NCI-H524 (cell line): Measurements from ENCODE around the gene DTX2.
"Not testable (repeated sequence)": the region's sequence is repeated elsewhere in the genome, so short reads cannot be mapped to it uniquely, and the experiment has no call there.

Source experiments
- DNase-seq, 2 experiments: peaks; one replicate each; lab custom pipeline; 2025; lab: John Stamatoyannopoulos, UW

DTX2 gene

DNA sequence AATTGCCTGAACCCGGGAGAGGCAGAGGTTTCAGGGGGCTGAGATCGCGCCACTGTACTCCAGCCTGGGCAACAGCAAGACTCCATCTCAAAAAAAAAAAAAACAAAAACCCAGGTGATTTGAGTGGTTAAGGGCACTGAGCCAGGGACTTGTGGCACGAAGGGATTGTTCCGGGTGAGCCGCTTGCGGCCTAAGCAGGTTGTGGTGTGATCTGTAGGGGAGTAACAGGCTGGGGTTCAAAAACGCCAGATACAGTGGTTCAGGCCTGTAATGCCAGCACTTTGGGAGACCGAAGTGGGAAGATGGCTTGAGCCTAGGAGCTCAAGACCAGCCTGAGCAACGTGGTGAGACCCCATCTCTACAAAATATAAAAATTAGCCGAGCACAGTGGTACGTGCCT lies 17.7 kb upstream of the DTX2 start:
- DNase-seq: not testable (repeated sequence)

DNA sequence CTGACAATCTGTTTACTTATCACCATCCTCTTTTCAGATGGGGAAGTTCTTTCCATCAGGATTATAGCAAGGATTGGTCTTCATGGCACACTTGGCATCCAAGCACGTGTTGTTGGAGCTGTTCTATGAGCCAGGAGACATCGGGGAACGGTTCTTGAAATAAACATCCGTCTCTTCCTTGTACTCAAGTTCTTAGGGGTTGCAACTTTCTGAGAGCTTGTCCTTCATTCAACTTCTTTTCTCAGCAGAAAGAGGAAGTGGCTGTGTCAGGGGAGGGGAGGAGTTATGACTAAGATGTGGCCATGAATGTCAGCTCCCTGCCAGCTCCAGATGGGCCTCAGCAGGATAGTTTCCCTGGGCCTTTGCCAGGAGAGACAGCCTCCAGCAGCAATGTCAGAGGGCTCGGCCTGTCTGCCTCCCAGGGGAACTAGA lies 15.9 kb upstream of the DTX2 start:
- DNase-seq: peak in 1 of 2 experiments; percentile 27

DNA sequence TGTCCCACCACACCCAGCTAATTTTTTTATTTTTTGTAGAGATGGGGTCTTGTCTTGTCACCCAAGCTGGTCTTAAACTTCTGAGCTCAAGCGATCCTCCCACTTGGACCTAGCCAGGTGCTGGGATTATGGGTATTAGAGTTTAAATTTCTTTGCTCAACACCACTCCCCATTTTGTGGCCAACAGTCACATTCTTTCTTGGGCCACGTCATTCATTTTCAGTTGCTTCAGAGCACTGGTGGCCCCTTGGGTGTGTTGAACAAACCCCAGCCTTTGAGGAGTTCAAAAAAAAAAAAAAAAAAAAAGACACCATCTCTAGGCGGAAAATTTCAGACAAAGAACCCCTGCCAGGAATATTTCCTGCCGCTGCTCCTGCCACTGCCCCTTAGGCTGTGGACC lies 4.5 kb upstream of the DTX2 start:
- not testable (repeated sequence) for DNase-seq

DNA sequence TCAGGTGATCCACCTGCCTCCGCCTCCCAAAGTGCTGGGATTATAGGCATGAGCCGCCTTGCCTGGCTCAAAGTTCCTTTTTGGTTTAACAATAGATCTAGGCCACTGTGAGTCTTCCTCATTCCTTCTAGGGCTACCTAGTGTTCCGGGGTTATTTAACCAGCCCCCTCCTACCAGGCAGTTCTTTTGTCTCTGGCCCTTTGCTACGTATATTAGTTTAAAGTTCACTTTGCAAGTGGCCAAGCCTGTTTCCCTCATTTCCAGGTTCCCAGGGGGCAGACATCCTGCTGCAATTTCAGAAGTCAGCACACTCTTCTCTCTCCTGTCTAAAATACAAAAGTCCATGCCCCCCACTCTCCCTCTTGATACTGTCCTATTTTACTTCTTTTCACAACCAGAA lies 3.0 kb upstream of the DTX2 start:
- not testable (repeated sequence) for DNase-seq

DNA sequence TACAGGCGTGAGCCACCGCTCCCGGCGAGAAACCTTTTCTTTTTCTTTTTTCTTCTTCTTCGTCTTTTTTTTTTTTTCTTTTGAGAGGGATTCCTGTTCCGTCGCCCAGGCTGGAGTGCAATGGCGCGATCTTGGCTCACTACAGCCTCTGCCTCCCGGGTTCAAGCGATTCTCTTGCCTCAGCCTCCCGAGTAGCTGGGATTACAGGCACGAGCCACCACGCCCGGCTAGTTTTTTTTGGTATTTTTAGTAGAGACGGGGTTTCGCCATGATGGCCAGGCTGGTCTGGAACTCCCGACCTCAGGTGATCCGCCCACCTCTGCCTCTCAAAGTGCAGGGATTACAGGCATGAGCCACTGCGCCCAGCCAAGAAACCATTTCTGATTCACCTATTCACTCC lies 742 bp upstream of the DTX2 start:
- DNase-seq: not testable (repeated sequence)

DNA sequence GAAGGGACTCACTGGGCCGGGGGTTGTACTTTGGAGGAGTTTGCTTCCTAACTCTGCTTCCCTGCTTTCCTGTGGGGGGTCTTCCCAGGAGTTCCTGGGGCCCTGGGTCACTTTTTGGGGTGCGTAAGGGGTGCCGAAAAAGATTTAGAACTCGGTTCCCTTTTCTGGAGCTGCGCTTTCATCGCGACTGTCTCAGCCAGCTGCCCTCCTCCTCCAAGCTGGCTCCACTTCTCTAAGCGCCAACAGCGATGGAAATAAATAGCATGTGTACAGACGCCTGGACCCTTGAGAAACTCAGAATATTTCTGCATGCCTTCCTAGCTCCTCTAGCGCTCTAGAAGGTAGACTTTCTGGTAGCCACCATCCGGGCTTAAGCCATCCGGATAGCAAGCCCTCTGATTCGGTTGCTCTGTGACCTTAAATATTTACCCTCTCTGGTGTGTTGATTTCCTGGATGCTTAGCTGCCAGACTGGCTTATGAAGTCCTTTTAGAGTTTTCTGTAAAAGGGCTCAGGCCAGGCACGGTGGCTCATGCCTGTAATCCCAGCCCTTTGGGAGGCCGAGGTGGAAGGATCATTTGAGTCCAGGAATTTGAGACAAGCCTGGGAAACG lies 868 bp downstream of the DTX2 start:
- not testable (repeated sequence) for DNase-seq

DNA sequence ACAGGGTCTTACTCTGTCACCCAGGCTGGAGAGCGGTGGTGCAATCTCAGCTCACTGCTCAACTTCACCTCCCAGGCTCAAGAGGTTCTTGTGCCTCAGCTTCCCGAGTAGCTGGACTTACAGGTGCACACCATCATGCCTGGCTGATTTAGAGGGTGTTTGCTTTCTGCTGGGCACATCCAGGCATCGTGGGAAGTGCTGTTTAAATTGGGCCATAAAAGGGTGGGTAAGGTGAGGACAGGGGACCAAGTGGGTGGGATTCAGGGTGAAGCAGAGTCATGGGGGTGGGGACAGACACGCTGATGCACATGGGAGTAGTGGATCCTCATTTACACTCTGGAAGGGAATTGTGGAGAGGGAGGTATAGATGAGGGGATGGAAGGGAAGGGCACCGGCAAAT lies 3.5 kb downstream of the DTX2 start:
- not testable (repeated sequence) for DNase-seq

DNA sequence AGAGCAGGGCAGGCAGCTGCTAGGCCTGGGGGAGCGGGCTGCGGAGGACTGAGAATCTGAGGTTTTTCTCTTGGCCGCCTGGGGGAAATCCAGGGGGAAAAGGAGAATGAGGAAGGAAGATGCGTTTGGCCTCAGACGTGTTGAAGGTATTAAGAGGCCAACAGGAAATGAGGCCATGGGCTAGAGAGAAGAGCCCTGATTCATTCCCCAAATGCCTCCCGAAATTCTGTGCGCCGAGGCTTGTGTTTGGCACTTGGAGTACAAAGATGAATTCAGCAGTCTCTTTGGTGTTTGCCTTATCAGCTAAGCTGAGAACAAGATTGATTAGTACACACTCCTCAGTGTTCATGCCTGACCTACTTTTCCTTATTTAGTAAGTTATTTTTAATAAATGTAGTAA lies 4.4 kb downstream of the DTX2 start:
- DNase-seq: not testable (repeated sequence)

DNA sequence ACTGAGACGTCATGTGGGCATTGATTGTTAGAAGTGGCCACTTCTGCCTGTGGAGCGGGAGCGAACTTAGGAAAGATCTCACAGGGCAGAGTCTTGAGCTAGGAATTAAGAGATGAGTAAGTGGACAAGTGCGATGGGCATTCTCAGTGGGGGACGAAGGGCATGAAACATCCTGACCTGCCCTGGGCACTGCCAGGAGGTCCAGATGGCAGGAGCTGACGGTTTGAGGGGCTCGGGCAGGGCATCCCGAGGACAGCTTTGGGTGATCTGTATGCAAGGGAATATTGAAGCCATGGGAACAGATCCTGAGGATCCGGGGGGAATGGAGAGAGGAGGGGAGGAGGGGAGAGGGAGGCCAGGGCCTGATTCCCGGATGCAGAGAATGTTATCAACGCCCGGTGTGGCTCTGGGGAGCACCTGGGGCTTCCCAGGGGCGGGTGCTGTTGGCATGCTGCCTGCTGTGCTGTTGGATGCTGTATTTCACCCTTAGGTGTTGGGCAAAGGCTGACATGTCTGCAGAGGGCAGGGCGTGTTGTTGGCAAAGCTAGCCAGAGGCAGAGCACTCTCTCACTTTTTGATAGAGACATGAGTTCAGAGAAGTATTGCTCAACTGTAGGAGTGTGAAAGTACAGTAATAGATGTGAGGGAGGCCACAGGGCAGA lies 6.4 kb downstream of the DTX2 start:
- DNase-seq: not testable (repeated sequence)

DNA sequence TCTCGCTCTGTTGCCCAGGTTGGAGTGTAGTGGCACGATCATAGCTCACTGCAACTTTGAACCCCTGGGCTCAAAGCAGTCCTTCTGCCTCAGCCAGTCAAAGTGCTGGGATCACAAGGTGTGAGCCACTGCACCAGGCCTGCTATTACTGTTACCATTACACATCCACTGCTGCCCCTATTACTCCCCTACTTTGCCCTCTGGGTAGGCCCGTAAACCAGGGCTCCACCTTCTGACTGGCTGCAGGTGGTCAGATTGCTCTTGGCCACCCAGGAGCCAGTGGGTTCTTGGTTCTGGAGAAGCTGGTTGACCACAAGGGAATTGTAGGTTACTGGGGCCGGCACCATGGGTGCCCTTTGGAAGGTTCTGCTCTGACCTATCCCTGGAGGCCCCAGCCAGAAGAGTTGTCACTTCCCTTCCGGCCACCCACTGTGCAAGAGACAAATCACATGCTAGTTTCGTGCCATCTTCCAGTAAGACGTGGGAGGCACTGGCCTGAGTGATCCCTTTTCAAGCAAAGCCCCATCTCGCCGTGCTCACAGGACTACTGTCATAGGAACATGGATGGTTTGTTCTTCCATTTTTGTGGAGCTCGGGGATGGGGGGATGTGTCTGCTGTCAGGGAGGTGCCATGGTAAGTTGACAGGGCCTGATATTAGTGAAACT lies 10.2 kb downstream of the DTX2 start:
- not testable (repeated sequence) for DNase-seq

DNA sequence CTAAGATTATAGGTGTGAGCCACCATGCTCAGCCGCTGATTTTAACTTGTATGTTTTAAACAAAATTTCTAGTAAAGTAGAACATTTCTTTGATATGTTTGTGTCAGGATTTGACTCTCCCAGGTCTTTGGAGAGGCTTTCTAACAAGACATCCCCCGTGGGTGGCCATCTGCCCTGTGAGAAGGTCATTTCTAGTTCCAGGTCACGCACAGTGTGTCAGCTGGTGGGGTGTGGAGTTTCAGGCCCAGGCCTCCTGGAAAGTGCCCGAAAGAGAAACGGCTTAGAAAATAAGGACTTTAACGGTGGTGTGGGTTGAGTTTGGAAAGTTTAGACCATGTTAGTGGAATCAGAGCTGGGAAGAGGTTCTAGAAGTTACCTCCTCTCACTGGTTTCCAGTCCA lies 11.6 kb downstream of the DTX2 start:
- DNase-seq: not testable (repeated sequence)

DNA sequence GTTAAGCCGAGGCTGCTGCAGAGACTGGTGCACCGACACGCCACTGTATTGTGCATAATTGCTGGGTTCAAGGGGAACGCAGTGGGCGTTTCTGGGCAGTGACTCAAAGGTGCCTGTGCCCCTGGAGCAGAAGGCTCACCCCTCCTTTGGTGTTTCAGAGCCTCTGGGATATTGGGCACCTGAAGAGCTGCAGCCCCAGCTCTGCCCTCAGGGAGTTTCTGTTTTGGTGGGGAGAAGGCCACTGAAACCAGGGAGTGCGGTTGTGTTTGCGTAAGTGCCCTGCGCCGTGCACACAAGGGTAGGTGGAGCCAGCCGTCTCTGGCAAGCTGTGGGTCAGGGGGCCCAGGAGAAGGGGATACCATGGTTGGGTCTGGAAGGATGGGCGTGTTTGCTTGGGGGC lies 14.8 kb downstream of the DTX2 start:
- not testable (repeated sequence) for DNase-seq

DNA sequence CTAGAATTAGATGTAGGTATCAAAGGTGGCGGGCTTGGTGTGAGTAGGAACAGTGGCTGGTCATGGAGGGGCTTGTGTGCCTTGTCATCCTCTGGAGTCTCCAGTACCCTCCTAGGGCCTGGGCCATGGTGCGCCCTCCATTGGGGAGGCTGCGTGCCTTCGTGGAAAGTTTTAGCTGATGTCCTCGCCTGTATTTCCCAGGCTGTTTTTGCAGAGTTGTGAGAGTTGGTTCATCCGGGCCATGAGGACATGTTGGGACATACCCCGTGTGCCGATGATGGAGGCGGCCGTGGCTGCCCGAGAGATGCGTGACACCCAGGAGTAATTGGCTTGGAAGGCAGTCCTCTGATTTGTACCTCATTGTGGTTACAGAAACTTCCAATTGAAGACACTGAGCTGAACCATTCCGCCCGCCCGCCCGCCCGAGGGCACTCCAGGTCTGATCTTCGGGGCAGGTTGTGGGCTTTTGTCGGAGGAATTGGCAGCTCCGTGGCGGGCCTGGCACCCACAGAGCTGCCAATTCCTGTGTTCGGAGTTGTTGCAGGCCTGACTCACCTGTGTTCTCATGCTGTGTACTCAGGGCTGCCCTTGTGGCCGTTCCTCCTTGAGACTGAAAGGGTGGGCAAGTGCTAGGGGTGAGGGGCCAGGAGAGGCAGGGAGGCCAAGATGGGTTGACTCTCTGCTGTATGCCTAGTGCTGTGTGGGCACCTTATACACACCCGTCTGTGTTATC lies 15.4 kb downstream of the DTX2 start:
- DNase-seq: not testable (repeated sequence)

DNA sequence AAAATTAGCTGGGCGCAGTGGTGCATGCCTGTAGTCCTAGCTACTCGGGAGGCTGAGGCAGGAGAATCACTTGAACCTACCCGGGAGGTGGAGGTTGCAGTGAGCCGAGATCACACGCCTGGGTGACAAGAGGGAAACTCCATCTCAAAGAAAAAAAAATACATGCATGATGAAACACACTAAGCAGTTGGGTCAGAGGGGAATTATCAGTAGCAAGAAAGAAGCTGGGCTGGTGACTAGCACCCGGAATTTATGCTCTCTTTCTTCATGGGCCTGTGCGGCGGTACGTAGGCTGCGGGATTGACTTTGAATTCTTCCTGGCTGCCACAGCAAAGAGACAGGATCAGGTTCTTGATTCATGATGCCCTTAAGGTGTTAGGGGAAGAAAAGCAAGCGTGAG lies 18.1 kb downstream of the DTX2 start:
- DNase-seq: not testable (repeated sequence)

DNA sequence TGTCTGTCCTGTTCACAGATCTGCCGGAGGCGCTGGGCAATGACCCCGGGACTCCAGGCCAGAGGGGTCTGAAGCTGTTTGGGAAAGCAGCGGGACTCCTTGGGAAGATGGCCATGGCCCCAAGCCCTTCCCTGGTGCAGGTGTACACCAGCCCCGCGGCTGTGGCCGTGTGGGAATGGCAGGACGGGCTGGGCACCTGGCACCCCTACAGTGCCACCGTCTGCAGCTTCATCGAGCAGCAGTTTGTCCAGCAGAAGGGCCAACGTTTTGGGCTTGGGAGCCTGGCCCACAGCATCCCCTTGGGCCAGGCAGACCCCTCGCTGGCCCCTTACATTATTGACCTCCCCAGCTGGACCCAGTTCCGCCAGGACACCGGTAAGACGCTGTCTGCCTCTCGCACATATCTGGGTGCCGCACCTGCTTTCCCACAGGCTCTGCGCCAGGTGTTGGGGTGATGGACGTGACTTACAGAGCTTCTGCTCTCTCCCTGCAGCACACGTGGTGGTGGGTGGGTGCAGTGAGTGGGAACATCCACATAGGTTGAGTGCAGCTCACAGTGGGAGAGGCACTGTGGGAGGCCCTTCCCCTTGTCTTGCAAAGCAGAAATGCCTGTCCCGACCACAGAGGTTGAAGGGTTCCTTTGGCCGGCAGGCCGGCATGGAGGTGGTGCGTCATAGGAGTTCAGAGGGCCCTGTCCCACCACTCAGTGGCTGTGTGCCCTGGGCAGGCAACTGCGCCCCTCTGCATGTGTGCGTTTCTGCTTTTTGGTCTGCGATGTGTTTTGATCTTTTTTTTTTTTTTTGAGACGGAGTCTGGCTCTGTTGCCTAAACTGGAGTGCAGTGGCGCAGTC lies 19.1 kb downstream of the DTX2 start:
- not testable (repeated sequence) for DNase-seq

DNA sequence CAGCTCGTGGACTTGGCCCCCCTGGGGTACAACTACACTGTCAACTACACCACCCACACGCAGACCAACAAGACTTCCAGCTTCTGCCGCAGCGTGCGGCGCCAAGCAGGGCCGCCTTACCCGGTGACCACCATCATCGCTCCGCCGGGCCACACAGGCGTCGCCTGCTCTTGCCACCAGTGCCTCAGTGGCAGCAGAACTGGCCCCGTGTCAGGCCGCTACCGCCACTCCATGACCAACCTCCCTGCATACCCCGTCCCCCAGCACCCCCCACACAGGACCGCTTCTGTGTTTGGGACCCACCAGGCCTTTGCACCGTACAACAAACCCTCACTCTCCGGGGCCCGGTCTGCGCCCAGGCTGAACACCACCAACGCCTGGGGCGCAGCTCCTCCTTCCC lies 21.2 kb downstream of the DTX2 start:
- not testable (repeated sequence) for DNase-seq

DNA sequence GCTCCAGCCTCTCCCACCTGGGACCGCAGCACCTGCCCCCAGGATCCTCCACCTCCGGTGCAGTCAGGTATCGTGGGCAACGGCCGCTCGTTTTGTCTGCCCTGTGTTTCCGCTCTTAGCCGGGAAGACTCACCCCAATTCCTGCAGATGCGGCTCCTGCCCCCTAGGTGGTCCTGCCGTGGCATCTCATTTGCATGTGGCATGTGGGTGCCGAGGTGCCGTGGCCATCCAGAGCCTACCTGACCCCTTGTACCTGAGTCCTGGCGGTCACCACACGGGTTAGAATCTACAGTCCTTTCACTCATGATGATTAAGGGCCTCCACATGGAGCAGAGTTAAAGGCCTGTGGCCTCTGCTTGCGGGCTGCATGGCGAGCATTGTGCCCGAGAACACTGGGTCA lies 21.6 kb downstream of the DTX2 start:
- not testable (repeated sequence) for DNase-seq

DNA sequence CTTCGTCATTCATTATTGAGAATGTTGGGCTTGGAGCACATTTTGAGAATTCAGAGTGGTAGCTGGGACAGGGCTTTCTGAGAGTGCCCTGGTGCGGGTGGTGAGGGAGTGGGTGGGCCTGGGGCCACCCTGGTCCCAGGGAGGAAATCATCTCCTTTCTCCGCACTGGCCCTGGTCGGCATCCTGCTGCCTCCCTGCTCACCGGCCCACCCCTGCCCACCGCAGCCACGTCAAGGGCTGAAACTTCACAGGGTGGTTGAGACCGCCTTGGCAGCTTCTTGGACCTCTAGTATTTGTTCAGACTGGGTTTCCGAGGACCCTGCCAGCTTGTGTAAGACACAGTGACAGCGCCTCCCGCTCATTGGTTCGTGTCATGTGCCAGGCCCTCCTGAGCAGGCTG lies 22.9 kb downstream of the DTX2 start:
- not testable (repeated sequence) for DNase-seq

DNA sequence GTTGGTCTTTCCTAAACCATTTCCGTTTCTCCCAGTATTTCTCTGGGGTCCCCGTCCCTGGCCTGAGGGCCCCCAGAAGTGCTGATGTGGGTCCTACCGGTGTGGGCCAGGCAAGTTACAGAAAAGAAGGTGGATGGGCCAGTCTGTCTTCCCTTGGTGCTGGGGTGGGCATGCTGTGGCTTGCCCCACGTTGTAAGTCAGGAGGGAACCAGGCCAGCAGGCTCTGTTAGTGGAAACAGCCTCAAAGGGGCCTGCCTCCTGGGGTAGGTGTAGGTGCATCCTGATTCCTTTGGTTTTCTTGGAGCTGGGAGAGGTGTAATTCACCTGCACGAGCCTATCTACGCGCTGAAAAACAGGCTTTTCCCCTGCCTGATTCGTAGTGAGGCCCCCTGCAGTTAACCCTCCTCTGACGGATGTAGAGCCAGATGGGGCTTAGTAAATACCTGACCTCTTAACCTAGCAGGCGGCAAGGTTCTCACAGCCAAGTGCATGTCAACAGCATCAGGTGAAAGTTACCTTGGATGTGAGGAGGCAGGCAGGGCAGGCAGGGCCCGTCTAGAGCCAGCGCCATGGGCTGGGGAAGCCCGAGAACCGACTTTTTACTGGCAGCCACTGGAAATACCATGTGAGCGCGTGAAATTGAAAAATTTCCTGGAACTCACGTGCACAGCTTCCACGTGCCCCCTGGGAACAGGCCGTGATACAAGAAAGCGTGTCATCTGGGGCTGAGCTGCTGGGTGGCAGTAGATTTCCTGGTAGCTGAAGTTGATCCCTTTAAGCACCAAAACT lies 24.5 kb downstream of the DTX2 start:
- not testable (repeated sequence) for DNase-seq

DNA sequence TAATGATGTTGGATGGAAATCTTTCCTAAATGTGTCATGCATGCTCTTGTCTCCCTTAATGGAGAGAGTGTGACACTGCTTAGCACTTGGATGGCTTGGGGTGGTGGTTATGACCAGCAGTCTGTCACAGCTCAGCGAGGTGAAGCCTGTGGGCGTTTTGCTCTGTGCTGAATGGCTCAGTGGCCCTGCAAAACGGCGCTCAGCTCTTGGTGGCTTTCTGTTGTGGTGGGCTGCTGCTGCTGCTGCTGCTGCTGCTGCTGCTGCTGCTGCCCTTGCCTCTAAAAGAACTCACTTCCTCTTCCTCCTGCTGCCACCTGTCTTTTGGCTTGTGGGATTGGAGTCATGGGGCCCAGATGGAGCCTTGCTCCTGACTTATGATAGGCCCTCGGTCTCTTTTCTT lies 25.1 kb downstream of the DTX2 start:
- DNase-seq: not testable (repeated sequence)

DNA sequence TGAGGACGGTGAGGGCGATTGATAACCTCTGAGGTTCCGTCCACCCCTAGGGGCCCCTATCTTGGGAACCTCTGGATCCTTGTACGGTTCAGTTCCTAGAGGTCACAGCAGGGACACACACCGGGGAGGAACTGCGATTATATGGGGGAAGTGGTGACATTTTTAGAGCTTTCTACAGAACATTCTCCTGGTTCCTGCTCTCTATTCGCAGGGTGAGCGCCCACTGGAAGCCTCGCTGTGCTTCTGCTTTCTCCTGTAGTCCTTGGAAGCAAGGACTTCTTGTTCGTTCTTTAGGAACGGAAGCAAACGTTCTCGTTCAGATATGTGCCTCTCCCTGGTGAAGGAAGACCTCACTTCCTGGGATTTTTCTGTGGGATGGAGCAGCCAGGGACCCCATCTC lies 26.5 kb downstream of the DTX2 start:
- not testable (repeated sequence) for DNase-seq
